Tibial nerve (tissue), 4 donors: ENCODE data around the gene PIK3R3.

Experiments
- EP300 ChIP-seq, 2 donors: sonication (generic); formaldehyde crosslinking; IDR thresholded peaks; one replicate each; pipeline ENCODE4 v1.6.1; 2017; ENCODE audit warnings: antibody characterized with exemption in 2 of 2, mild to moderate bottlenecking in 1 of 2
- POLR2A ChIP-seq, 2 donors: fragments of 450-650 bp; IDR thresholded peaks; one replicate each; pipeline ENCODE4 v1.6.1; 2017; ENCODE audit warnings: antibody characterized with exemption in 2 of 2, mild to moderate bottlenecking in 2 of 2, moderate library complexity in 2 of 2
- TF ChIP-seq, protein P1 (sequence below), 5 experiments: fragments of 200-600 bp in 3 of 5; fragments of 450-650 bp in 2 of 5; sonication (generic) in 3 of 5; IDR thresholded peaks; one replicate each; pipeline ENCODE4 v1.5.1; 2016 to 2019; ENCODE audit warnings: antibody characterized with exemption in 5 of 5, mild to moderate bottlenecking in 3 of 5, moderate library complexity in 2 of 5

GRCh38 chr1:46171351-46171750, 38.9 kb upstream of the PIK3R3 start:
- TF ChIP-seq, protein P1, sequence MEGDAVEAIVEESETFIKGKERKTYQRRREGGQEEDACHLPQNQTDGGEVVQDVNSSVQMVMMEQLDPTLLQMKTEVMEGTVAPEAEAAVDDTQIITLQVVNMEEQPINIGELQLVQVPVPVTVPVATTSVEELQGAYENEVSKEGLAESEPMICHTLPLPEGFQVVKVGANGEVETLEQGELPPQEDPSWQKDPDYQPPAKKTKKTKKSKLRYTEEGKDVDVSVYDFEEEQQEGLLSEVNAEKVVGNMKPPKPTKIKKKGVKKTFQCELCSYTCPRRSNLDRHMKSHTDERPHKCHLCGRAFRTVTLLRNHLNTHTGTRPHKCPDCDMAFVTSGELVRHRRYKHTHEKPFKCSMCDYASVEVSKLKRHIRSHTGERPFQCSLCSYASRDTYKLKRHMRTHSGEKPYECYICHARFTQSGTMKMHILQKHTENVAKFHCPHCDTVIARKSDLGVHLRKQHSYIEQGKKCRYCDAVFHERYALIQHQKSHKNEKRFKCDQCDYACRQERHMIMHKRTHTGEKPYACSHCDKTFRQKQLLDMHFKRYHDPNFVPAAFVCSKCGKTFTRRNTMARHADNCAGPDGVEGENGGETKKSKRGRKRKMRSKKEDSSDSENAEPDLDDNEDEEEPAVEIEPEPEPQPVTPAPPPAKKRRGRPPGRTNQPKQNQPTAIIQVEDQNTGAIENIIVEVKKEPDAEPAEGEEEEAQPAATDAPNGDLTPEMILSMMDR (IDR thresholded peaks at IDR 0.05), result no peak
- TF ChIP-seq EP300 (IDR thresholded peaks at IDR 0.05) (no peak), POLR2A (IDR thresholded peaks at IDR 0.05) (no peak)
